Body of pancreas (tissue), 4 donors: ENCODE results near the gene ELOF1. TPM values are rescaled to one million over a fixed set of nuclear protein-coding genes. Genes with fewer than 3 reads are reported as not detected.

ENCODE experiments used
- ATAC-seq: fragments of 150-250 bp; one replicate; pipeline ENCODE4 v1.9.1; 2016
- DNase-seq, 4 donors: peaks; one replicate each; pipeline ENCODE4 v3.0.0-alpha.2; 2019
- H3K27ac ChIP-seq, 4 donors: fragments of 200-600 bp; sonication (generic); 1 replicate in 3 of 4; 2 replicates in 1 of 4; pipeline versions ENCODE4 v1.5.1 to v1.6.1; 2016 to 2019; ENCODE audit warnings: mild to moderate bottlenecking in 1 of 4, mixed read lengths in 1 of 4, moderate library complexity in 1 of 4
- H3K27me3 ChIP-seq, 2 donors: fragments of 200-600 bp; sonication (generic); one replicate each; pipeline ENCODE4 v1.6.0; 2016; ENCODE audit warnings: mild to moderate bottlenecking in 1 of 2
- H3K36me3 ChIP-seq, 2 donors: fragments of 200-600 bp; sonication (generic); replicated peaks in 1 of 2; 2 replicates each; pipeline ENCODE4 v1.5.1; 2016; ENCODE audit warnings: low read depth in 2 of 2; ENCODE audit not compliant: insufficient read depth in 1 of 2
- H3K4me1 ChIP-seq: fragments of 200-600 bp; sonication (generic); one replicate; pipeline ENCODE4 v1.6.0; 2016
- H3K4me3 ChIP-seq, 2 donors: fragments of 200-600 bp; sonication (generic); 1 replicate in 1 of 2; 2 replicates in 1 of 2; pipeline ENCODE4 v1.5.1; 2016 to 2019
- H3K9me3 ChIP-seq, 3 donors: fragments of 200-600 bp; sonication (generic); 1 replicate in 2 of 3; 2 replicates in 1 of 3; pipeline ENCODE4 v1.5.1; 2016
- CTCF ChIP-seq, 7 experiments: fragments of 450-650 bp in 4 of 7; fragments of 200-600 bp in 3 of 7; sonication (generic) in 3 of 7; IDR thresholded peaks; one replicate each; pipeline ENCODE4 v1.5.1; 2016 to 2019; ENCODE audit warnings: antibody characterized with exemption in 7 of 7
- POLR2A ChIP-seq, 3 donors: fragments of 450-650 bp; IDR thresholded peaks; one replicate each; pipeline ENCODE4 v1.6.1; 2016; ENCODE audit warnings: antibody characterized with exemption in 3 of 3, mild to moderate bottlenecking in 2 of 3
- WGBS, 2 donors: methylation state at CpG; one replicate each; pipeline ENCODE4 v1.1.5; 2017; 5-methylcytosine and 5-hydroxymethylcytosine counted together
- intact Hi-C: fragments of 100-400 bp; cut with DNase I; formaldehyde crosslinking; loops from one replicate; pipeline ENCODE4 v1.15.1; 2023
- total RNA-seq, 2 donors: library from RNA; depleted of rRNA; stranded (reverse); fragments of >200 nt; gene quantifications; one replicate each; pipeline ENCODE4 v1.1.0, GENCODE V29; 2016

ELOF1 gene
- total RNA-seq, 2 donors from 2014 or later: 36.6 TPM

DNA sequence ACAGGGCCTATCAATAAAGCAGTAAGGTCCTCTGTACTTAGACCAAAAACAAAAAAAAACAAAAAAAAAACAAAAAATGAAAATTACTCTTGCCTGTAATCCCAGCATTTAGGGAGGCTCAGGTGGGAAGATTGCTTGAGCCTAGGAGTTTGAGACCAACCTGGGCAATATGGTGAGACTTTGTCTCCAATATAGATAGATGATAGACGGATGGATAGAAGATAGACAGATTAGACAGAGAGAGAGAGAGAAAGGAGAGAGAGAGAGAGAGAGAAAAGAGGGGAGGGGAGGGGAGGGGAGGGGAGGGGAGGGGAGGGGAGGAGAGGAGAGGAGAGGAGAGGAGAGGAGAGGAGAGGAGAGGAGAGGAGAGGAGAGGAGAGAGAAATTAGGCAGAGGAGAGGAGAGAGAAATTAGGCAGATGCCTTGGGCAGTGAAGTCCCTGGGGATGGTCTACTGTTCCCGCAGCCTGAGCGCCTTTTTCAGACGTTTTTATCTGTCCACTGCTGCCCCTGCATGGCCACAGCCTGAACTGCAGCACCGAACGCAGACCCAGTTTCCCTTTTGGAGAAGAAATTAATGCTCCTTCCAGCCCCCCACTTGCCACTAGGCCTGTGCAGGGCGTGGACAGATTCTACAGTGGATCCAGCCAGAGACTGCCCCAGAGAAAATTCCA lies 28.4 kb upstream of the ELOF1 start:
- H3K27ac ChIP-seq: peak overlapping the region in 1 of 4 donors; percentile 9
- intact Hi-C loops: loop anchor here (10.0 kb wide), 1 partner anchor 293 kb away; the partner anchor contains the start of gene TSPAN16
- no peaks in the 10 kb centered on the region for H3K36me3 ChIP-seq
- ATAC-seq: peak; percentile 99
- WGBS, 2 donors: 2% methylated on average over 7 of the region's 7 CpGs
- no peak overlapping the region for H3K4me3 ChIP-seq
- DNase-seq: peak; percentile 78 to 85 (median 84)
- no peaks in the 10 kb centered on the region for H3K9me3 ChIP-seq
- H3K27me3 ChIP-seq: no peaks in the 10 kb centered on the region
- peaks cover 9% of the 10 kb centered on the region for H3K4me1 ChIP-seq
- peak; percentile 76 to 96 (median 91) for TF ChIP-seq CTCF (IDR thresholded peaks at IDR 0.05)
- TF ChIP-seq POLR2A (IDR thresholded peaks at IDR 0.05): no peak

DNA sequence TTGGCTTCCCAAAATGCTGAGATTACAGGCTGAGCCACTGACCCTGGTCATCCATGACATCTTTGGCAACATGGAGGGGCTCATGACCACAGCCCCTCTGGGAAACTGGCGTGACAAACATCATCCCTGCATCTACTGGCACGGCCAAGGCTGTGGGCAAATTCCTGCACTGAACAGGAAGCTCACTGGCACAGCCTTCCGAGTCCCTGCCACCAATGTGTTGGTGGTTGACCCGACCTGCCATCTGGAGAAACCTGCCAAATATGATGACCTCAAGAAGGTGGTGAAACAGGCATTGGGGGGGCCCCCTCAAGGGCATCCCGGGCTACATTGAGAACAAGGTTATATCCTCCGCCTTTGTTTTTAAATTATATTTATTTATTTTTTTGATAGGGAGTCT lies 27.3 kb upstream of the ELOF1 start:
- no peak overlapping the region for H3K27ac ChIP-seq
- TF ChIP-seq POLR2A (IDR thresholded peaks at IDR 0.05) (no peak), CTCF (IDR thresholded peaks at IDR 0.05) (no peak)
- H3K36me3 ChIP-seq: no peaks in the 10 kb centered on the region
- 57 to 65% methylated on average over 5 to 6 of the region's 6 CpGs for WGBS, 2 donors
- intact Hi-C loops: loop anchor here (10.0 kb wide), 1 partner anchor 292 kb away; the partner anchor contains the start of gene TSPAN16
- H3K4me3 ChIP-seq: no peak overlapping the region
- peaks cover 20% of the 10 kb centered on the region for H3K4me1 ChIP-seq
- H3K27me3 ChIP-seq: no peaks in the 10 kb centered on the region
- no peak for ATAC-seq
- H3K9me3 ChIP-seq: no peaks in the 10 kb centered on the region
- DNase-seq: no peak

GRCh38 chr19:11581740-11582139 lies 22.7 kb upstream of the ELOF1 start:
- Histone ChIP-seq H3K4me1 (peaks cover 31% of the 10 kb centered on the region), H3K27ac (peak overlapping the region; percentile 40 to 87 (median 85)), H3K36me3 (no peaks in the 10 kb centered on the region), H3K4me3 (no peak overlapping the region), H3K27me3 (no peaks in the 10 kb centered on the region), H3K9me3 (no peaks in the 10 kb centered on the region)
- ATAC-seq: peak; percentile 30
- intact Hi-C loops: loop anchor here (10.0 kb wide), 1 partner anchor 287 kb away; the partner anchor contains the start of gene TSPAN16
- TF ChIP-seq CTCF (IDR thresholded peaks at IDR 0.05): no peak
- WGBS, 2 donors: 32 to 51% methylated on average over 3 of the region's 3 CpGs
- peak in 1 of 4 donors; percentile 10 for DNase-seq

DNA sequence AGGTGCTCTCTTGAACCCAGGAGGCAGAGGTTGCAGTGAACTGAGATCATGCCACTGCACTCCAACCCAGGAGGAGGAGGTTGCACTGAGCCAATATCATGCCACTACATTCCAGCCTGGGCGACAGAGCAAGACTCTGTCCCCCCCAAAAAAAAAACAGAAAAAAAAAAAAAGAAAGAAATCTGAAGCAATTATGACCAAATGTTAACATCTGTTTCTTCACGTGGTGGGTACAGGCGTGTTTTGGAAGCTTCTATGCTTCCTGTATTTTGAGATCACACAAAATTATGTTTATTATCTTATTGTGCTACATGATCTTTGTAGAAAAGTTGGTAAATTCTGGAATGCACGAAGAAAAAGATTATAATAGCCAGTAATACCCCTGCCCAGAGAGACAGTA lies 21.1 kb upstream of the ELOF1 start:
- peaks cover 31% of the 10 kb centered on the region for H3K4me1 ChIP-seq
- ATAC-seq (no peak), DNase-seq (no peak)
- intact Hi-C loops: loop anchor here (10.0 kb wide), 1 partner anchor 285 kb away; the partner anchor contains the start of gene TSPAN16
- H3K4me3 ChIP-seq: no peak overlapping the region
- 74 to 76% methylated on average over 4 of the region's 4 CpGs for WGBS, 2 donors
- no peaks in the 10 kb centered on the region for H3K36me3 ChIP-seq
- H3K27me3 ChIP-seq: no peaks in the 10 kb centered on the region
- no peaks in the 10 kb centered on the region for H3K9me3 ChIP-seq
- H3K27ac ChIP-seq: no peak overlapping the region
- TF ChIP-seq CTCF (IDR thresholded peaks at IDR 0.05) (no peak), POLR2A (IDR thresholded peaks at IDR 0.05) (no peak)
